Ovary (tissue), 9 donors: ENCODE results near the gene DLEC1. TPM values are rescaled to one million over a fixed set of nuclear protein-coding genes. Genes with fewer than 3 reads are reported as not detected.

Experiments used
- DNase-seq, 5 donors: peaks; one replicate each; pipeline ENCODE4 v3.0.0-alpha.2; 2019 to 2020
- H3K27ac ChIP-seq, 2 donors: fragments of 200-600 bp; one replicate each; pipeline versions ENCODE4 v1.5.1 to v1.8.0; 2019 to 2022
- H3K27me3 ChIP-seq: fragments of 200-600 bp; one replicate; pipeline ENCODE4 v1.8.0; 2022
- H3K36me3 ChIP-seq: fragments of 200-600 bp; sonication (generic); one replicate; pipeline ENCODE4 v1.5.1; 2019
- H3K4me1 ChIP-seq: one replicate; pipeline ENCODE4 v1.8.1; 2013; ENCODE audit warnings: mild to moderate bottlenecking, moderate library complexity; ENCODE audit not compliant: insufficient read depth
- H3K4me3 ChIP-seq: fragments of 200-600 bp; sonication (generic); one replicate; pipeline ENCODE4 v1.5.1; 2017
- H3K9me3 ChIP-seq, 2 donors: fragments of 200-600 bp in 1 of 2; sonication (generic) in 1 of 2; one replicate each; pipeline versions ENCODE4 v1.5.1 to v1.8.1; 2013 to 2019; ENCODE audit warnings: mild to moderate bottlenecking in 1 of 2, moderate library complexity in 1 of 2
- CTCF ChIP-seq, 3 donors: fragments of 450-650 bp in 2 of 3; fragments of 200-600 bp in 1 of 3; IDR thresholded peaks; one replicate each; pipeline versions ENCODE4 v1.5.1 to v1.8.0; 2016 to 2022; ENCODE audit warnings: antibody characterized with exemption in 3 of 3, mild to moderate bottlenecking in 1 of 3
- EP300 ChIP-seq: sonication (generic); formaldehyde crosslinking; IDR thresholded peaks from one replicate; pipeline ENCODE4 v1.6.1; 2017; ENCODE audit warnings: antibody characterized with exemption
- POLR2A ChIP-seq: fragments of 450-650 bp; IDR thresholded peaks from one replicate; pipeline ENCODE4 v1.6.1; 2017; ENCODE audit warnings: antibody characterized with exemption, mild to moderate bottlenecking, moderate library complexity
- WGBS, 3 donors: extraction: QIAGEN DNeasy Blood & Tissue Kit in 1 of 3; methylation state at CpG; one replicate each; pipeline versions ENCODE4 v1.1.5 to v1.1.7; 2013 to 2017; 5-methylcytosine and 5-hydroxymethylcytosine counted together
- intact Hi-C, 4 donors: fragments of 100-400 bp; cut with DNase I; formaldehyde crosslinking; loops; one replicate each; pipeline versions ENCODE4 v1.11.0 to v1.15.1; 2022 to 2023
- polyA plus RNA-seq, 2 donors: library from polyadenylated mRNA; stranded (reverse); fragments of 200-250 nt in 1 of 2; fragments of 350-450 nt in 1 of 2; fragmentation: Illumina TruSeq in 1 of 2; extraction: RNeasy Lipid Tissue Mini Kit (QIAGEN cat#74804) in 1 of 2; gene quantifications; one replicate each; pipeline ENCODE4 v1.2.3, GENCODE V29; 2013 to 2014
- total RNA-seq, 7 donors: library from RNA; depleted of rRNA in 2 of 7; stranded (reverse); fragments of >200 nt in 2 of 7; fragmentation: NEBNext Ultra II Directional in 3 of 7; extraction: Animal tissue kit (Norgen Biotek cat#: 25700) in 3 of 7; gene quantifications; one replicate each; pipeline versions ENCODE4 v1.1.0 to v1.2.4, GENCODE V29; 2016 to 2023
- donor health status: DM: no; HTN: no; CAD: no; lungs with moderate emphysema.
- donor health status: DM: no; HTN: no; CAD: no.
- donor health status: Bipolar disorder and iron deficiency.
- donor health status: DM: yes; HTN: yes; CAD: no.
- donor health status: DM: no; HTN: no; CAD: no.
- donor health status: DM: yes; HTN: yes; CAD: no.

The DLEC1 gene
- total and polyA plus RNA-seq, 9 donors: 0.93 to 23.8 (median 3.0) TPM

DNA sequence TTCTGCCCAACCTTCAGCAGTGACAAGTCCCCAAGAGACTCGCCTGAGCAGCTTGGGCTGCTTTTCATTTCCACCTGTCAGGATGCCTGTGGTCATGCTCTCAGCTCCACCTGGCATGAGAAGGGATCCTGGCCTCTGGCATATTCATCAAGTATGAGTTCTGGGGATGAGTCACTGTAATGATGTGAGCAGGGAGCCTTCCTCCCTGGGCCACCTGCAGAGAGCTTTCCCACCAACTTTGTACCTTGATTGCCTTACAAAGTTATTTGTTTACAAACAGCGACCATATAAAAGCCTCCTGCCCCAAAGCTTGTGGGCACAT, 102.9 kb downstream of the DLEC1 start:
- Histone ChIP-seq H3K4me1 (peaks cover 12% of the 10 kb centered on the region), H3K4me3 (no peak overlapping the region), H3K27me3 (no peaks in the 10 kb centered on the region), H3K36me3 (no peaks in the 10 kb centered on the region), H3K27ac (no peak overlapping the region), H3K9me3 (no peaks in the 10 kb centered on the region)
- no peak for DNase-seq
- TF ChIP-seq POLR2A (no peak), CTCF (IDR thresholded peaks at IDR 0.05) (no peak), EP300 (no peak)
- 91 to 98% (median 97%) methylated on average over 2 of the region's 2 CpGs for WGBS, 3 donors
- intact Hi-C loops: no loop called here

- 57 to 85% (median 83%) methylated on average over 1 of the region's 1 CpG for WGBS, 3 donors
- TF ChIP-seq EP300: no peak
- no peak for TF ChIP-seq CTCF (IDR thresholded peaks at IDR 0.05)
- TF ChIP-seq POLR2A: no peak
- intact Hi-C loops: no loop called here
Observed at GRCh38 chr3:38142959-38143358, 104.0 kb downstream of the DLEC1 start.

DNA sequence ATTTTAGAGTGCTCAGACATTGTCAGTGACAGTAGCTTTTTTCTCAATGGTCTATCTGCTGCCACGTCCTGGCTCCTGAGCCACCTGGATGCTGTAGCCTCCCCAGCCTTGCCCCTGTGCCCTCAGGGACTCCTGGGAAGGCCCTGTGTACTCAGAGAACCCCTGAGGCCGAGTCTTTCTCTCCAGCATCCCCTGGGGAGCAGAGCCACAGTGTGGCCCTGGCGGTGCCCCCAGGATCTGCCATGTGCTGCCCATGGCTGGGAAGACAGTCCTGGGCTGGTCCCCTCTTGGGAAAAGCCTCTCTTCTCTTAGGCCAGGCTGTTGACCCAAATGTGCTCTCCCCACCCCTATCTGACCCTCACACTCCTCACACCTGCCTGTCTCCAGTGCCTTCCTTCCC, 104.5 kb downstream of the DLEC1 start:
- Histone ChIP-seq H3K27ac (no peak overlapping the region), H3K4me1 (peaks cover 6% of the 10 kb centered on the region), H3K36me3 (no peaks in the 10 kb centered on the region), H3K27me3 (no peaks in the 10 kb centered on the region), H3K9me3 (no peaks in the 10 kb centered on the region), H3K4me3 (no peak overlapping the region)
- DNase-seq: no peak
- WGBS, 3 donors: 65 to 75% (median 72%) methylated on average over 3 of the region's 3 CpGs
- intact Hi-C loops: no loop called here
- no peak for TF ChIP-seq EP300
- TF ChIP-seq POLR2A: no peak
- TF ChIP-seq CTCF (IDR thresholded peaks at IDR 0.05): no peak

More at GRCh38 chr3:38142959-38143358, 104.0 kb downstream of the DLEC1 start:
- Histone ChIP-seq H3K9me3 (no peaks in the 10 kb centered on the region), H3K36me3 (no peaks in the 10 kb centered on the region), H3K27me3 (no peaks in the 10 kb centered on the region), H3K4me1 (peaks cover 9% of the 10 kb centered on the region), H3K27ac (no peak overlapping the region), H3K4me3 (no peak overlapping the region)
- no peak for DNase-seq

GRCh38 chr3:38146504-38146903, 107.5 kb downstream of the DLEC1 start:
- H3K4me3 ChIP-seq: no peak overlapping the region
- H3K4me1 ChIP-seq: no peaks in the 10 kb centered on the region
- H3K36me3 ChIP-seq: no peaks in the 10 kb centered on the region
- intact Hi-C loops: no loop called here
- H3K27me3 ChIP-seq: no peaks in the 10 kb centered on the region
- no peak for TF ChIP-seq EP300
- no peak overlapping the region for H3K27ac ChIP-seq
- DNase-seq: no peak
- no peaks in the 10 kb centered on the region for H3K9me3 ChIP-seq
- 76 to 83% (median 83%) methylated on average over 2 of the region's 2 CpGs for WGBS, 3 donors

GRCh38 chr3:38147421-38147820, 108.4 kb downstream of the DLEC1 start:
- H3K27me3 ChIP-seq: no peaks in the 10 kb centered on the region
- no peak for TF ChIP-seq CTCF (IDR thresholded peaks at IDR 0.05)
- TF ChIP-seq EP300: no peak
- TF ChIP-seq POLR2A: no peak
- H3K4me3 ChIP-seq: no peak overlapping the region
- H3K9me3 ChIP-seq: no peaks in the 10 kb centered on the region
- no peak for DNase-seq
- intact Hi-C loops: no loop called here
- H3K4me1 ChIP-seq: no peaks in the 10 kb centered on the region
- H3K36me3 ChIP-seq: no peaks in the 10 kb centered on the region
- 96 to 97% (median 97%) methylated on average over 3 of the region's 3 CpGs for WGBS, 3 donors
- H3K27ac ChIP-seq: no peak overlapping the region
